H7 (cell line): ENCODE measurements around the gene CCT7. TPM values are rescaled to one million over a fixed set of nuclear protein-coding genes. Genes with fewer than 3 reads are reported as not detected.

Experiments
- DNase-seq: peaks from one replicate; pipeline ENCODE4 v3.0.0; 2012
- H3K27me3 ChIP-seq: 2 replicates; pipeline ENCODE4 v1.6.0; 2011; ENCODE audit warnings: mild to moderate bottlenecking, low read length; ENCODE audit not compliant: control insufficient read depth, insufficient read depth
- H3K36me3 ChIP-seq: replicated peaks from 2 replicates; pipeline ENCODE4 v1.5.1; 2011; ENCODE audit warnings: low read length; ENCODE audit not compliant: control insufficient read depth, insufficient read depth
- H3K4me3 ChIP-seq: 2 replicates; pipeline ENCODE4 v1.5.1; 2011; ENCODE audit warnings: low read depth, mild to moderate bottlenecking, control low read depth, low read length, moderate library complexity; ENCODE audit not compliant: insufficient read depth
- total RNA-seq: library from RNA; depleted of rRNA; stranded (reverse); fragments of >200 nt; shearing (Covaris generic); gene quantifications from 2 replicates; pipeline ENCODE4 v1.2.3, GENCODE V29; 2014

CCT7 gene
- total RNA-seq, 1 experiment from 2014 or later, result 529 TPM

- Histone ChIP-seq H3K36me3 (no peaks in the 10 kb centered on the region), H3K4me3 (peak within 1 kb of the TSS; percentile 74), H3K27me3 (peaks cover 45% of the 10 kb centered on the region)
- DNase-seq, result peak; percentile 95
Measured at GRCh38 chr2:73284296-73285158, 50.4 kb downstream of the CCT7 start, which contains the start of gene FBXO41. Gene FBXO41 (minus strand): TSS chr2:73284478. CDS start chr2:73269630, 14,848 bp downstream.

GRCh38 chr2:73285159-73285739, 51.1 kb downstream of the CCT7 start:
- no peak for DNase-seq
- Histone ChIP-seq H3K27me3 (peaks cover 51% of the 10 kb centered on the region), H3K4me3 (peak overlapping the region; percentile 74; the same call in 1 of the 2 replicates), H3K36me3 (no peaks in the 10 kb centered on the region)

GRCh38 chr2:73286134-73286655, 52.1 kb downstream of the CCT7 start:
- Histone ChIP-seq H3K36me3 (no peaks in the 10 kb centered on the region), H3K27me3 (peaks cover 61% of the 10 kb centered on the region), H3K4me3 (no peak overlapping the region)
- DNase-seq, result no peak

- no peaks in the 10 kb centered on the region for H3K36me3 ChIP-seq
- H3K4me3 ChIP-seq, result no peak overlapping the region
- no peak for DNase-seq
- H3K27me3 ChIP-seq, result peaks cover 87% of the 10 kb centered on the region
Measured at GRCh38 chr2:73289304-73289703, 55.2 kb downstream of the CCT7 start.

- peaks cover 92% of the 10 kb centered on the region for H3K27me3 ChIP-seq
- no peaks in the 10 kb centered on the region for H3K36me3 ChIP-seq
- peak; percentile 66 for DNase-seq
- H3K4me3 ChIP-seq, result no peak overlapping the region
Measured at GRCh38 chr2:73290049-73290839, 56.1 kb downstream of the CCT7 start.

- H3K36me3 ChIP-seq, result no peaks in the 10 kb centered on the region
- peaks cover 92% of the 10 kb centered on the region for H3K27me3 ChIP-seq
- peak; percentile 93 for DNase-seq
- peak overlapping the region; percentile 50 for H3K4me3 ChIP-seq
Measured at GRCh38 chr2:73291093-73291460, 57.0 kb downstream of the CCT7 start.

- peak overlapping the region; percentile 50 for H3K4me3 ChIP-seq
- H3K27me3 ChIP-seq, result peaks cover 90% of the 10 kb centered on the region
- peak; percentile 96 for DNase-seq
- H3K36me3 ChIP-seq, result no peaks in the 10 kb centered on the region
Measured at GRCh38 chr2:73291461-73292315, 57.6 kb downstream of the CCT7 start.

GRCh38 chr2:73292316-73292905, 58.3 kb downstream of the CCT7 start:
- peak; percentile 75 for DNase-seq
- Histone ChIP-seq H3K36me3 (no peaks in the 10 kb centered on the region), H3K27me3 (peaks cover 88% of the 10 kb centered on the region), H3K4me3 (peak overlapping the region; percentile 50; the same call in 1 of the 2 replicates)

- DNase-seq, result peak; percentile 79
- no peaks in the 10 kb centered on the region for H3K36me3 ChIP-seq
- H3K4me3 ChIP-seq, result peak overlapping the region; percentile 50
- H3K27me3 ChIP-seq, result peaks cover 88% of the 10 kb centered on the region
Measured at GRCh38 chr2:73292906-73293533, 58.9 kb downstream of the CCT7 start.

GRCh38 chr2:73293534-73294171, 59.5 kb downstream of the CCT7 start, which contains the start of gene EGR4:
Gene EGR4 (minus strand): TSS chr2:73293548. CDS start chr2:73293317, 231 bp downstream.
- DNase-seq, result peak; percentile 97
- Histone ChIP-seq H3K4me3 (peak within 1 kb of the TSS; percentile 50), H3K36me3 (no peaks in the 10 kb centered on the region), H3K27me3 (peaks cover 81% of the 10 kb centered on the region)

- H3K36me3 ChIP-seq, result no peaks in the 10 kb centered on the region
- no peak for DNase-seq
- H3K27me3 ChIP-seq, result peaks cover 75% of the 10 kb centered on the region
- no peak overlapping the region for H3K4me3 ChIP-seq
Measured at GRCh38 chr2:73294239-73294638, 60.1 kb downstream of the CCT7 start.

- DNase-seq, result no peak
- H3K27me3 ChIP-seq, result peaks cover 60% of the 10 kb centered on the region
- H3K36me3 ChIP-seq, result no peaks in the 10 kb centered on the region
- H3K4me3 ChIP-seq, result no peak overlapping the region
Measured at GRCh38 chr2:73295751-73296400, 61.8 kb downstream of the CCT7 start.
